GM19452 (cell line): ENCODE results near the gene AP3D1.

Experiments
- ATAC-seq: cut with Tn5 transposase; IDR thresholded peaks from one replicate; pipeline ENCODE4 v1.9.1; 2021; ENCODE audit not compliant: unreplicated experiment

Gene AP3D1

DNA sequence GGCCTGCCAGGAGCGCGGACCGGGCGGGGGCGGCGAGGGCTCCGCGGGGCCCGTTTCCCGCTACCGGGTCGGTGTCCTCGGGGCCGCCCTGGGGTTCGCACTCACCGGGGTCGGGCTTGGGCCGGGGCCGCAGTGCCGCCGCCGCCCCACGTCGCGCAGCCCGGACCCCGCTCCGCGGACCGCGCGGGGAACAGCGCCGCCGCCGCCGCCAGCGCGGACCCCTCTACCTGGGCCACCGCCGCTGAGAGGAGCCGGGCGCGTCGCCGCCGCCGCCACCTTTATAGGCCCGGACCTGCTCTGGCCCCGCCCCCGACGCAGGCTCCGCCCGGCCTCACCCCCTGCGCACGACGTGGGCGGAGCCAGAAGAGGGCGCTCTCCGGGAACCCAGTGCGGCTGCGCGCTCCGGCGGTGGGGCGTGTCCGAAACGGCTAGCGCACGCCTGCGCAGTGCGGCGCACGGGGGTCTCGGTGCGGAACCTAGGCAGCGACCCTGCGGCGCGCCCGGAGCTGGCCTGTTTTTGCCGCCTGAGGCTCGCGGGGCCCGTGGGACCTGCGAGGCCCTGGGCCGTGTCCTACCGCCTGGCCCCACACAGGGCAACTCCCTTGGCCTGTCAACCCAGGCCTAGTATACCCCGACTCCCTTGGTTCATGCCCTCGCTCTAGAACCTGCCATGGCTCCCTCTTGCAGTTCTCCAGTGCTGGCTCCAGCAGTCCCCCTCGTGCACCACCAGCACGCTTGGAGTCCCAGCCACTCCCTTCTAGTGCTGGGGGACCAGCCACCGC is 100.2 kb downstream of the AP3D1 start, which contains the start of gene MKNK2:
Gene MKNK2 (minus strand): TSS at position 254 of the 782 bp plus-strand sequence. CDS start 393 bp downstream, outside the sequence.
- peak; percentile 52 for ATAC-seq
